GM12878 (cell line): ENCODE data around the gene DEUP1. TPM values are rescaled to one million over a fixed set of nuclear protein-coding genes. Genes with fewer than 3 reads are reported as not detected.
A peak's percentile ranks its signal among the peaks of the same experiment; 100 is the strongest.

ENCODE experiments used
- ATAC-seq: fragments of 200-7000 bp; cut with Tn5 transposase; 3 replicates; pipeline ENCODE4 v1.9.1; 2020; ENCODE audit warnings: mild to moderate bottlenecking, moderate library complexity
- BruUV-seq: library from RNA; stranded (reverse); fragments of 400-500 nt; replicated peaks from 2 replicates; lab custom pipeline; 2021; lab: Mats Ljungman, UMichigan
- CTCF ChIA-PET: fragments of 300-600 bp; sonication (Branson Sonifier 250); formaldehyde crosslinking; extraction: SDS; loops from one replicate; lab custom pipeline; 2021; ENCODE audit warnings: inconsistent platforms; lab: Yijun Ruan, JAX
- POLR2A ChIA-PET: fragments of 350-600 bp; formaldehyde crosslinking; extraction: SDS; loops from one replicate; lab custom pipeline; 2021; ENCODE audit warnings: inconsistent platforms; lab: Charles Lee
- RAD21 ChIA-PET: fragments of 300-600 bp; sonication (Branson Sonifier 250); formaldehyde crosslinking; loops from one replicate; lab custom pipeline; 2023; ENCODE audit warnings: antibody characterized with exemption; ENCODE audit not compliant: unreplicated experiment; lab: Charles Lee
- SMC1A ChIA-PET: fragments of 300-600 bp; sonication (Branson Sonifier 250); formaldehyde crosslinking; loops from one replicate; lab custom pipeline; 2023; ENCODE audit not compliant: unreplicated experiment, uncharacterized antibody; lab: Charles Lee
- DNase-seq: peaks from one replicate; pipeline ENCODE4 v3.0.0-alpha.2; 2011; ENCODE audit warnings: low read depth, low spot score
- FAIRE-seq: peaks from 3 replicates; lab custom pipeline; 2011; peaks lifted over from hg19 to GRCh38; lab: Jason Lieb, UNC
- H2AFZ ChIP-seq: 2 replicates; pipeline ENCODE4 v1.6.0; 2011; ENCODE audit warnings: low read depth, low read length, control low read depth; ENCODE audit not compliant: control insufficient read depth
- H3K27ac ChIP-seq: 2 replicates; pipeline ENCODE4 v1.5.1; 2011; ENCODE audit warnings: control low read depth; ENCODE audit not compliant: control insufficient read depth, insufficient read depth
- H3K27me3 ChIP-seq, 2 experiments: replicated peaks in 1 of 2; 2 replicates each; pipeline versions ENCODE4 v1.6.0 to v1.6.1; 2011; ENCODE audit warnings: low read length in 1 of 2; ENCODE audit not compliant: control insufficient read depth in 2 of 2, insufficient read depth in 2 of 2
- H3K36me3 ChIP-seq, 2 experiments: 2 replicates each; pipeline ENCODE4 v1.5.1; 2011; ENCODE audit warnings: low read length in 1 of 2; ENCODE audit not compliant: control insufficient read depth in 2 of 2, insufficient read depth in 2 of 2
- H3K4me1 ChIP-seq: 2 replicates; pipeline ENCODE4 v1.6.1; 2011; ENCODE audit warnings: mild to moderate bottlenecking, low read length, moderate library complexity, mixed read lengths; ENCODE audit not compliant: control insufficient read depth, insufficient read depth
- H3K4me2 ChIP-seq: 2 replicates; pipeline ENCODE4 v1.6.0; 2011; ENCODE audit warnings: control low read depth; ENCODE audit not compliant: control insufficient read depth, insufficient read depth
- H3K4me3 ChIP-seq: fragments of 200-600 bp; sonication (generic); 2 replicates; pipeline ENCODE4 v1.5.1; 2016
- H3K79me2 ChIP-seq: 2 replicates; pipeline ENCODE4 v1.6.0; 2011; ENCODE audit warnings: low read length; ENCODE audit not compliant: control insufficient read depth, insufficient read depth
- H3K9ac ChIP-seq: 2 replicates; pipeline ENCODE4 v1.8.0; 2011; ENCODE audit warnings: low read length, control low read depth, mixed read lengths; ENCODE audit not compliant: control insufficient read depth, insufficient read depth
- H3K9me3 ChIP-seq: replicated peaks from 3 replicates; pipeline ENCODE4 v1.5.1; 2011; ENCODE audit warnings: mild to moderate bottlenecking, low read length; ENCODE audit not compliant: control insufficient read depth, insufficient read depth
- H4K20me1 ChIP-seq: 2 replicates; pipeline ENCODE4 v1.6.0; 2011; ENCODE audit not compliant: control insufficient read depth, insufficient read depth
- BHLHE40 ChIP-seq, 2 experiments: fragments of 450-650 bp in 1 of 2; IDR thresholded peaks; 2 replicates each; pipeline ENCODE4 v1.6.1; 2011 to 2017; ENCODE audit warnings: low read depth in 2 of 2, borderline replicate concordance in 1 of 2, improper control_type of control experiment in 1 of 2, low read length in 1 of 2, mild to moderate bottlenecking in 1 of 2
- CREB1 ChIP-seq: IDR thresholded peaks from 2 replicates; pipeline ENCODE4 v1.6.1; 2012; ENCODE audit warnings: low read depth, mild to moderate bottlenecking, inconsistent platforms
- DPF2 ChIP-seq: fragments of 450-650 bp; IDR thresholded peaks from 2 replicates; pipeline ENCODE4 v1.6.1; 2017; ENCODE audit warnings: mild to moderate bottlenecking
- NFXL1 ChIP-seq: fragments of 450-650 bp; IDR thresholded peaks from 2 replicates; pipeline ENCODE4 v1.6.1; 2017; ENCODE audit warnings: antibody characterized with exemption, mild to moderate bottlenecking, borderline replicate concordance
- NR2C2 ChIP-seq: IDR thresholded peaks from 2 replicates; pipeline ENCODE4 v1.6.1; 2011; ENCODE audit warnings: borderline replicate concordance, low read depth; ENCODE audit not compliant: control insufficient read depth, insufficient read length
- PAX8 ChIP-seq: fragments of 450-650 bp; IDR thresholded peaks from 2 replicates; pipeline ENCODE4 v1.6.1; 2017; ENCODE audit warnings: mild to moderate bottlenecking, moderate library complexity
- in situ Hi-C: fragments of 300-500 bp; cut with MboI; formaldehyde crosslinking; loops from 9 replicates; pipeline ENCODE4 v1.14.3; 2018; ENCODE audit warnings: mixed read lengths
- intact Hi-C: fragments of 100-400 bp; cut with micrococcal nuclease; formaldehyde crosslinking; loops from one replicate; pipeline ENCODE4 v1.14.2; 2022; ENCODE audit not compliant: unreplicated experiment
- polyA plus RNA-seq, 11 experiments: library from polyadenylated mRNA; depleted of rRNA in 4 of 11; unstranded in 6 of 11; stranded (reverse) in 5 of 11; fragments of >200 nt; fragmentation: Nextera tagmentation in 4 of 11; fragmentation: Illumina TruSeq in 1 of 11; extraction: Ambion mirVana in 4 of 11; extraction: Trizol in 1 of 11; gene quantifications; 1 replicate in 1 of 11; 2 replicates in 10 of 11; pipeline versions ENCODE4 v1.2.1 to v1.2.3, GENCODE V29; 2011 to 2016; ENCODE audit warnings: inconsistent platforms in 2 of 11, missing spikeins in 2 of 11, low read depth in 1 of 11
- total RNA-seq, 4 experiments: library from RNA; depleted of rRNA in 3 of 4; stranded (reverse); fragments of >200 nt in 3 of 4; fragmentation: Illumina TruSeq in 1 of 4; extraction: Trizol in 1 of 4; gene quantifications; 2 replicates each; pipeline versions ENCODE4 v1.2.1 to v1.2.3, GENCODE V29; 2013 to 2021
- TF ChIP-seq, protein P1 (sequence below): fragments of 450-650 bp; IDR thresholded peaks from 2 replicates; pipeline ENCODE4 v1.6.1; 2016; ENCODE audit warnings: mild to moderate bottlenecking
- TF ChIP-seq, protein P2 (sequence below): fragments of 450-650 bp; IDR thresholded peaks from 2 replicates; pipeline ENCODE4 v1.6.1; 2017; ENCODE audit warnings: mild to moderate bottlenecking, moderate library complexity
- TF ChIP-seq, protein P3 (sequence below): fragments of 450-650 bp; formaldehyde crosslinking; IDR thresholded peaks from 2 replicates; pipeline ENCODE4 v1.4.0; 2022; ENCODE audit warnings: mild to moderate bottlenecking, moderate library complexity
- TF ChIP-seq, protein P4 (sequence below): fragments of 450-650 bp; formaldehyde crosslinking; IDR thresholded peaks from 2 replicates; pipeline ENCODE4 v1.4.0; 2020; ENCODE audit warnings: mild to moderate bottlenecking, moderate library complexity

The DEUP1 gene
- total and polyA plus RNA-seq, 10 of the 15 experiments (the other 5 are each of a cell fraction or from before 2014, with no cell fraction given), result 0.12 TPM; not detected in 9

DNA sequence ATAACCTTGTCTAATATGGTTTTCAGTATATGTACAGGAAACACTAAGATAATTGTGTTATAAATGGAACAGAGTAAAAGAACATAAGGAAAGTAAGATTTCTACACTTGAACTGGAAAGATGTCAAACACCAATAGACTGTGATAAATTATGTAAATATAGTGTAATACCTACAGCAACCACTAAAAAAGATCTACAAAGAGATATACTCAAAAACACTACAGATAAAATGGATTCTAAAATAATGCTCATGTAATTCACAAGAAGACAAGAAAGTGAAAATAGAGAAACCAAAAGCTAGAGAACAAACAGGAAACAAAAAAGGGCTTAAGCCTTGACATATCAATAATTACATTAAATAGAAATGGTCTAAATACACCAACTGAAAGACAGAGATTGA, 30.9 kb downstream of the DEUP1 start:
- no peaks in the 10 kb centered on the region for H3K27me3 ChIP-seq
- DNase-seq (no peak), ATAC-seq (no peak), FAIRE-seq (peak; percentile 49)
- H3K36me3 ChIP-seq, result no peaks in the 10 kb centered on the region
- SMC1A ChIA-PET, result no interaction called here
- RAD21 ChIA-PET, result no interaction called here
- no peak overlapping the region for H3K27ac ChIP-seq
- no peak overlapping the region for H2AFZ ChIP-seq
- H3K79me2 ChIP-seq, result no peaks in the 10 kb centered on the region
- no peak overlapping the region for H3K9ac ChIP-seq
- CTCF ChIA-PET, result no interaction called here
- no peak overlapping the region for H3K4me2 ChIP-seq
- POLR2A ChIA-PET, result no interaction called here
- H4K20me1 ChIP-seq, result no peaks in the 10 kb centered on the region
- intact Hi-C loops (no loop called here), in situ Hi-C loops (no loop called here)
- H3K9me3 ChIP-seq, result no peaks in the 10 kb centered on the region
- BruUV-seq, result no TSS peak
- no peak overlapping the region for H3K4me3 ChIP-seq
- H3K4me1 ChIP-seq, result no peaks in the 10 kb centered on the region
- TF ChIP-seq NFXL1 (no peak), PAX8 (no peak), DPF2 (no peak), CREB1 (no peak), BHLHE40 (IDR thresholded peaks at IDR 0.05; ENCODE audit: borderline replicate concordance in 1 of 2, low read depth in 2 of 2, low read length in 1 of 2) (no peak), NR2C2 (no peak)
- TF ChIP-seq, protein P1, sequence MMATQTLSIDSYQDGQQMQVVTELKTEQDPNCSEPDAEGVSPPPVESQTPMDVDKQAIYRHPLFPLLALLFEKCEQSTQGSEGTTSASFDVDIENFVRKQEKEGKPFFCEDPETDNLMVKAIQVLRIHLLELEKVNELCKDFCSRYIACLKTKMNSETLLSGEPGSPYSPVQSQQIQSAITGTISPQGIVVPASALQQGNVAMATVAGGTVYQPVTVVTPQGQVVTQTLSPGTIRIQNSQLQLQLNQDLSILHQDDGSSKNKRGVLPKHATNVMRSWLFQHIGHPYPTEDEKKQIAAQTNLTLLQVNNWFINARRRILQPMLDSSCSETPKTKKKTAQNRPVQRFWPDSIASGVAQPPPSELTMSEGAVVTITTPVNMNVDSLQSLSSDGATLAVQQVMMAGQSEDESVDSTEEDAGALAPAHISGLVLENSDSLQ, result no peak
- TF ChIP-seq, protein P2, sequence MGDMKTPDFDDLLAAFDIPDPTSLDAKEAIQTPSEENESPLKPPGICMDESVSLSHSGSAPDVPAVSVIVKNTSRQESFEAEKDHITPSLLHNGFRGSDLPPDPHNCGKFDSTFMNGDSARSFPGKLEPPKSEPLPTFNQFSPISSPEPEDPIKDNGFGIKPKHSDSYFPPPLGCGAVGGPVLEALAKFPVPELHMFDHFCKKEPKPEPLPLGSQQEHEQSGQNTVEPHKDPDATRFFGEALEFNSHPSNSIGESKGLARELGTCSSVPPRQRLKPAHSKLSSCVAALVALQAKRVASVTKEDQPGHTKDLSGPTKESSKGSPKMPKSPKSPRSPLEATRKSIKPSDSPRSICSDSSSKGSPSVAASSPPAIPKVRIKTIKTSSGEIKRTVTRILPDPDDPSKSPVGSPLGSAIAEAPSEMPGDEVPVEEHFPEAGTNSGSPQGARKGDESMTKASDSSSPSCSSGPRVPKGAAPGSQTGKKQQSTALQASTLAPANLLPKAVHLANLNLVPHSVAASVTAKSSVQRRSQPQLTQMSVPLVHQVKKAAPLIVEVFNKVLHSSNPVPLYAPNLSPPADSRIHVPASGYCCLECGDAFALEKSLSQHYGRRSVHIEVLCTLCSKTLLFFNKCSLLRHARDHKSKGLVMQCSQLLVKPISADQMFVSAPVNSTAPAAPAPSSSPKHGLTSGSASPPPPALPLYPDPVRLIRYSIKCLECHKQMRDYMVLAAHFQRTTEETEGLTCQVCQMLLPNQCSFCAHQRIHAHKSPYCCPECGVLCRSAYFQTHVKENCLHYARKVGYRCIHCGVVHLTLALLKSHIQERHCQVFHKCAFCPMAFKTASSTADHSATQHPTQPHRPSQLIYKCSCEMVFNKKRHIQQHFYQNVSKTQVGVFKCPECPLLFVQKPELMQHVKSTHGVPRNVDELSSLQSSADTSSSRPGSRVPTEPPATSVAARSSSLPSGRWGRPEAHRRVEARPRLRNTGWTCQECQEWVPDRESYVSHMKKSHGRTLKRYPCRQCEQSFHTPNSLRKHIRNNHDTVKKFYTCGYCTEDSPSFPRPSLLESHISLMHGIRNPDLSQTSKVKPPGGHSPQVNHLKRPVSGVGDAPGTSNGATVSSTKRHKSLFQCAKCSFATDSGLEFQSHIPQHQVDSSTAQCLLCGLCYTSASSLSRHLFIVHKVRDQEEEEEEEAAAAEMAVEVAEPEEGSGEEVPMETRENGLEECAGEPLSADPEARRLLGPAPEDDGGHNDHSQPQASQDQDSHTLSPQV, result no peak
- TF ChIP-seq, protein P3, sequence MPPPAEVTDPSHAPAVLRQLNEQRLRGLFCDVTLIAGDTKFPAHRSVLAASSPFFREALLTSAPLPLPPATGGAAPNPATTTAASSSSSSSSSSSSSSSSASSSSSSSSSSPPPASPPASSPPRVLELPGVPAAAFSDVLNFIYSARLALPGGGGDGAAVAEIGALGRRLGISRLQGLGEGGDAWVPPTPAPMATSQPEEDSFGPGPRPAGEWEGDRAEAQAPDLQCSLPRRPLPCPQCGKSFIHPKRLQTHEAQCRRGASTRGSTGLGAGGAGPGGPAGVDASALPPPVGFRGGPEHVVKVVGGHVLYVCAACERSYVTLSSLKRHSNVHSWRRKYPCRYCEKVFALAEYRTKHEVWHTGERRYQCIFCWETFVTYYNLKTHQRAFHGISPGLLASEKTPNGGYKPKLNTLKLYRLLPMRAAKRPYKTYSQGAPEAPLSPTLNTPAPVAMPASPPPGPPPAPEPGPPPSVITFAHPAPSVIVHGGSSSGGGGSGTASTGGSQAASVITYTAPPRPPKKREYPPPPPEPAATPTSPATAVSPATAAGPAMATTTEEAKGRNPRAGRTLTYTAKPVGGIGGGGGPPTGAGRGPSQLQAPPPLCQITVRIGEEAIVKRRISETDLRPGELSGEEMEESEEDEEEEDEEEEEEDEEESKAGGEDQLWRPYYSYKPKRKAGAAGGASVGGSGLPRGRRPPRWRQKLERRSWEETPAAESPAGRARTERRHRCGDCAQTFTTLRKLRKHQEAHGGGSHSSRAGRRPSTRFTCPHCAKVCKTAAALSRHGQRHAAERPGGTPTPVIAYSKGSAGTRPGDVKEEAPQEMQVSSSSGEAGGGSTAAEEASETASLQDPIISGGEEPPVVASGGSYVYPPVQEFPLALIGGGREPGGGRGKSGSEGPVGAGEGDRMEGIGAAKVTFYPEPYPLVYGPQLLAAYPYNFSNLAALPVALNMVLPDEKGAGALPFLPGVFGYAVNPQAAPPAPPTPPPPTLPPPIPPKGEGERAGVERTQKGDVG (CRISPR knock-in tag), result no peak
- TF ChIP-seq, protein P4, sequence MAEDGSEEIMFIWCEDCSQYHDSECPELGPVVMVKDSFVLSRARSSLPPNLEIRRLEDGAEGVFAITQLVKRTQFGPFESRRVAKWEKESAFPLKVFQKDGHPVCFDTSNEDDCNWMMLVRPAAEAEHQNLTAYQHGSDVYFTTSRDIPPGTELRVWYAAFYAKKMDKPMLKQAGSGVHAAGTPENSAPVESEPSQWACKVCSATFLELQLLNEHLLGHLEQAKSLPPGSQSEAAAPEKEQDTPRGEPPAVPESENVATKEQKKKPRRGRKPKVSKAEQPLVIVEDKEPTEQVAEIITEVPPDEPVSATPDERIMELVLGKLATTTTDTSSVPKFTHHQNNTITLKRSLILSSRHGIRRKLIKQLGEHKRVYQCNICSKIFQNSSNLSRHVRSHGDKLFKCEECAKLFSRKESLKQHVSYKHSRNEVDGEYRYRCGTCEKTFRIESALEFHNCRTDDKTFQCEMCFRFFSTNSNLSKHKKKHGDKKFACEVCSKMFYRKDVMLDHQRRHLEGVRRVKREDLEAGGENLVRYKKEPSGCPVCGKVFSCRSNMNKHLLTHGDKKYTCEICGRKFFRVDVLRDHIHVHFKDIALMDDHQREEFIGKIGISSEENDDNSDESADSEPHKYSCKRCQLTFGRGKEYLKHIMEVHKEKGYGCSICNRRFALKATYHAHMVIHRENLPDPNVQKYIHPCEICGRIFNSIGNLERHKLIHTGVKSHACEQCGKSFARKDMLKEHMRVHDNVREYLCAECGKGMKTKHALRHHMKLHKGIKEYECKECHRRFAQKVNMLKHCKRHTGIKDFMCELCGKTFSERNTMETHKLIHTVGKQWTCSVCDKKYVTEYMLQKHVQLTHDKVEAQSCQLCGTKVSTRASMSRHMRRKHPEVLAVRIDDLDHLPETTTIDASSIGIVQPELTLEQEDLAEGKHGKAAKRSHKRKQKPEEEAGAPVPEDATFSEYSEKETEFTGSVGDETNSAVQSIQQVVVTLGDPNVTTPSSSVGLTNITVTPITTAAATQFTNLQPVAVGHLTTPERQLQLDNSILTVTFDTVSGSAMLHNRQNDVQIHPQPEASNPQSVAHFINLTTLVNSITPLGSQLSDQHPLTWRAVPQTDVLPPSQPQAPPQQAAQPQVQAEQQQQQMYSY (CRISPR knock-in tag), result no peak
